Measurements from ENCODE around the gene IL36RN.

IL36RN gene

DNA sequence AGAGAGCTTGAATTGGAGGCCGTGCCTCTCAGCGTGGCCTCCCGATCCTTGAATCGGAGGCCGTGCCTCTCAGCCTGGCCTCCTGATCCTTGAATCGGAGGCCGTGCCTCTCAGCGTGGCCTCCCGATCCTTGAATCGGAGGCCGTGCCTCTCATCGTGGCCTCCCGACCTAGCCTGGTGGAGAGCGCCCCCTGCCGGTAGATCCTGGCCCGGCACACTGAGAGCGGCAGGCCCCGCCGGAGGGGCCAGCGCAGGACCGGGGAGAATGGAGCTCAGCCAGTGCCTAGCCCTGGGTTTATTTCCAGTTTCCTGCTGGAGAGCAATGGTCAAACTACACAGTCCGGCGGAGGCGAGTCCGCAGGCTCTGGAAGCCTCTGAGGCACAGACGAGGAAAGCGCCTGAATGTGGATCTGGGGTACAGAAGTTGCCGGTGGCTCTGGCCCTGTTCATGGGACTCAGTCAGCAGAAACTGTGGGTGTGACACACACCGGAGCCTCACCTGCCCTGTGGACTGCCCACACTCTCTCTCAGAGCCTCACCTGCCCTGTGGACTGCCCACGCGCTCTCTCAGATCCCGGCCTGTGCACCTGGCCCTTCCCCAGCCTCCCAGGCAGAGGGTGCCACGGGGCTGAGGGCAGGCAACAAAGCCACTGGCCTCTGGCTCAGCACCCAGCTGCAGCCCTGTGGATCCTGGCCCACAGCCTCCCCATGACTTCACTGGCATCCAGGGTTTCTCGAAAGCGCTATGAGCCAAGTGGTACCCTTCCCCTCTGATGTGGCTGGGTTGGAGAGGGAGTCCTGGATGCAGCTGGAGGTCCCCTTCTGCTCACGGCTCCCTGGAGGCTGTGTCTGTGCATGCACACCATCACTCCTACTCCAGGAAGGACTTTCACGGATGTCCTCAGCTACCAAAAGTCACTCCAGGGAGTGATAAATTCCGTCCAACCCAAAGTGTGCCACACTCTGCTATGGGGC lies 7.8 kb upstream of the IL36RN start:
- DNase-seq (ENCODE audit: low read depth): no peak

- no peak for DNase-seq (ENCODE audit: low read depth)
These were observed 6.5 kb upstream of the IL36RN start, which contains the start of gene IL36B for GRCh38 chr2:113052396-113052917. TSS of gene IL36B (minus strand) at chr2:113052867.

- no peak for DNase-seq (ENCODE audit: low read depth)
These were observed 5.3 kb upstream of the IL36RN start for GRCh38 chr2:113053666-113054065.

GRCh38 chr2:113054066-113054465 lies 4.9 kb upstream of the IL36RN start:
- DNase-seq (ENCODE audit: low read depth): no peak

DNA sequence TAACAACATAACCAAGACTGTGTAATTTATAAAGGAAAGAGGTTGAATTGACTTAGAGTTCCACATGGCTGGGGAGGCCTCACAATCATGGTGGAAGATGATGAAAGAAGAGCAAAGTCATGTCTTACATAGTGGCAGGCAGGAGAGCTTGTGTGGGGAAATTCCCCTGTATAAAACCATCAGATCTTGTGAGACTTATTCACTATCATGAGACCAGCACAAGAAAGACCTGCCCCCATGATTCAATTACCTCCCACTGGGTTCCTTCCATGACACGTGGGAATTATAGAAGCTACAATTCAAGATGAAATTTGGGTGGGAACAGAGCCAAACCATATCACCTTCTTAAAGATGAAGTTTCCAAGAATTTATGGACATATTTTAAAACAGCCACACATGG lies 2.5 kb upstream of the IL36RN start:
- DNase-seq (ENCODE audit: low read depth): no peak

- no peak for DNase-seq (ENCODE audit: low read depth)
These were observed 1.9 kb upstream of the IL36RN start for GRCh38 chr2:113057117-113057516.

DNA sequence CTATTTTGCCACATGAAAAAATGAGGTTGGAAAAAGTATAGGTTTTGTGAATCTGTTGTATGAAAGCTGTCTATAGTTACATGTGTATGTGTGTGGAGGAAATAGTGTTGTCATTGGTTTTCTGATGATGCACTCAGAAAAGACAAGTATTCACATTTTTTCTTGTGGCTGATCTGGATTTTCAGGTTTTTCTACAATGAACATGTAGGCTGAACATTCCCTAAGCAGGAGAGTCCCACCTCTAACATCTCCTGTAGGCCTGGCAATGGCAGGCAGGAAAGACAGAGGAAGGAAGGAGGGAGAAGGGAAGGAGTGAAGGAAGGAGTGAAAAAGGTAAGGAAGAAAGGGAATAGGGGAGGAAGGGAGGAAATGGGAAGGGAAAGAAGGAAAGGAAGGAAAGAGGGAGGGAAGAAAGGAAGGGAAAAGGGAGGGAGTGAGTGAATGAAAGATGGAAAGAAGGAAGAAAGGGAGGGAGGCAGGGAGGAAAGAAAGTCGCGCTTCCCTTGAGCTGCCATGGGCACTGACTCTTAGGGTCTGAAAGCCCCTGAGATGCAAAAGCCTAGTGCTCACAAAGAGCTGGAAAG lies 495 bp upstream of the IL36RN start:
- no peak for DNase-seq (ENCODE audit: low read depth)

DNA sequence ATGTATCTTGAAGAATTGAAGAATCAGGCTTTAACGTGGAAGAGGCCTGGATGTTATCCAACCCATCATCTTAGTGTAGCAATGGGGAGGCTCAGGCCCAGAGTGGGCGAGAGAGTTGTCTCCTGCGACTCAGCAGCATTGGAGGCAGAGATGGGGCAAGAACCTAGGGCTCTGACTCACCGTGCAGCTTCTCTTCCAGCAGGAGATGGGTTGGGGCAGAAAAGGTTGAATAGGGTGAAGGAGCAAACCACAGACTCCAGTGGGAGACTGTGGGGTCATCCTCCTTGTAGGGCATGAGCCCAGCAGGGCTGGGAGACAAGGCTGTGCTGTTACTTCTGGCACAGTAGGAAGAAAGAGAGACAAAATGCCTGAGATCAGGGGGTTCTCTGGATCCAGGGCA lies 1.4 kb downstream of the IL36RN start:
- no peak for DNase-seq (ENCODE audit: low read depth)

DNA sequence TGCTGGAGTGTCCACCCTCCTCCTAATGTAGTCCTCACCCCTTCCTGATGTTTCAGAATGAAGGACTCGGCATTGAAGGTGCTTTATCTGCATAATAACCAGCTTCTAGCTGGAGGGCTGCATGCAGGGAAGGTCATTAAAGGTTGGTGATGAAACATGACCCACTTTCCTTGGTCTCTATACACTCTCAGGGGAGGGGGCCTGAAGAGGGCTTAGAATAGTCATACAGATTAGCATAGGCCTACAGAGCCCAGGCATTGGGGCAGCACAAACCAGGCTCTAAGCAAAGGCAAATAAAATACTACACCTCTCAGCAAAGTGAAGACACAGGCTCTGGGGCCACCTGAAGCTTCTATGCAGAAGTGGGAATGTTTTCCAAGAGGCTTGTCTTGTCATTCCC lies 1.8 kb downstream of the IL36RN start:
- no peak for DNase-seq (ENCODE audit: low read depth)

DNA sequence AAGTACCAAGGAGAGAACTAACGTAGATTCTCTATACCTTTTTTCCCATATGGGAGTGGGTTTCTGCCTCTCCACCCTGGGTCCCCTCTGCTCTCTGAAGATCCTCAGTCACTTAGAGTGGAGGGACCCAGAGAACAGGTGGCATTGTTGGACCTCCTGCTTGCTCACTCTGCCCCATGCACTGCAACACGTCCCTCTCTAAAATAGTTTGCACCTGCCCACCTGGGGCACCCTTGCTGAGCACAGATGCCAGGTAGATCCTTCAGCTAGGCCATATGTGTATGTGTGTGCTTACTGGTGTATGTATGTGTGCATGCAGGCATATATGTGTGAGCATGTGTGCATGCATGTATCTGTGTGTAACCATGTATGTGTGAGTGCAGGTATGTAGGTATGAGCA lies 2.2 kb downstream of the IL36RN start:
- DNase-seq (ENCODE audit: low read depth): no peak

- no peak for DNase-seq (ENCODE audit: low read depth)
These were observed 3.1 kb downstream of the IL36RN start for GRCh38 chr2:113061896-113062770.

DNA sequence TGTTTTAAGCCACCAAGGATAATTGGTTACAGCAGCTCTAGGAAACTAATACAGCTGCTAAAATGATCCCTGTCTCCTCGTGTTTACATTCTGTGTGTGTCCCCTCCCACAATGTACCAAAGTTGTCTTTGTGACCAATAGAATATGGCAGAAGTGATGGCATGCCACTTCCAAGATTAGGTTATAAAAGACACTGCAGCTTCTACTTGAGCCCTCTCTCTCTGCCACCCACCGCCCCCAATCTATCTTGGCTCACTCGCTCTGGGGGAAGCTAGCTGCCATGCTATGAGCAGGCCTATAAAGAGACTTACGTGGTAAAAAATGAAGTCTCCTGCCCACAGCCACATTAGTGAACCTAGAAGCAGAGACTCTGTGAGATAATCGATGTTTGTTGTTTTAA lies 5.3 kb downstream of the IL36RN start:
- DNase-seq (ENCODE audit: low read depth): no peak

GRCh38 chr2:113064898-113065297 lies 5.9 kb downstream of the IL36RN start:
- DNase-seq (ENCODE audit: low read depth): no peak

- no peak for DNase-seq (ENCODE audit: low read depth)
These were observed 8.7 kb downstream of the IL36RN start, which contains the start of gene IL1F10 for GRCh38 chr2:113067681-113068080. TSS of gene IL1F10 (plus strand) at chr2:113067970. CDS start at chr2:113072739, 4,769 bp downstream.

- DNase-seq (ENCODE audit: low read depth): no peak
These were observed 9.3 kb downstream of the IL36RN start for GRCh38 chr2:113068249-113068648.

DNA sequence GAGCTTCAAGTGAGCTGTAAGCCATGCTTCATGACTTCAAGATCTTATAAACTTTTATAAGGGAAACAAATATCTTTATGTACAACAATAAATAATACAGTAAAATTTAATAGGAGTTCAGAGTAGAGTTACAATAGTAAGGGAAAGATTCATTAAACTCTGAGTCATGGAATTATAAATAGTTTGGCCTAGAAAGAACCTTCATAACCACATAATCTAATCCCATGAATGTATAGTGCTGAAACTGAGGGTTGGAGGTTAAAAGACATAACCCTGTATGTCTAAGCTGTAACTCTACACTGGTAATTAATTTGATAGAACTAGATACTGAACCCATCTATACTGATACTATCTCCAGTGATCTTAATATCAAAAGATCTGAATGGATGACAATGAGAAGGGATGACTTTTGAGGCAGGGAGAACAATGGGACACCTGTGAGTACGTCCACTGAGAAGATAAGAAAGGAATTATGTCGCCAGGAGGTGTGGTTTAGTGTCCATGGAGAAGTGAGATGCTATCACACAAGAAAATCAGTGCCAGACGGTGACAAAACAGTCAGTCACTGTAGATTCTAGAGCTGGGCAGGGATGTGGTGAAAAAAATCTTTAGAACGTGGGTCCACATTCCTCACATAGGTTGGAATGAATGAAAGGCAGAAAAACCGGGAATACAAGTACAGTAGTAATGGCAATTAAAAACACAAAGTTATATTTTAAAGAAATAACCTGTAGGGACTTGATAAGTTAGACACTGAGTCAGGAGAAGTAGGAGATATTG lies 9.9 kb downstream of the IL36RN start:
- no peak for DNase-seq (ENCODE audit: low read depth)

DNA sequence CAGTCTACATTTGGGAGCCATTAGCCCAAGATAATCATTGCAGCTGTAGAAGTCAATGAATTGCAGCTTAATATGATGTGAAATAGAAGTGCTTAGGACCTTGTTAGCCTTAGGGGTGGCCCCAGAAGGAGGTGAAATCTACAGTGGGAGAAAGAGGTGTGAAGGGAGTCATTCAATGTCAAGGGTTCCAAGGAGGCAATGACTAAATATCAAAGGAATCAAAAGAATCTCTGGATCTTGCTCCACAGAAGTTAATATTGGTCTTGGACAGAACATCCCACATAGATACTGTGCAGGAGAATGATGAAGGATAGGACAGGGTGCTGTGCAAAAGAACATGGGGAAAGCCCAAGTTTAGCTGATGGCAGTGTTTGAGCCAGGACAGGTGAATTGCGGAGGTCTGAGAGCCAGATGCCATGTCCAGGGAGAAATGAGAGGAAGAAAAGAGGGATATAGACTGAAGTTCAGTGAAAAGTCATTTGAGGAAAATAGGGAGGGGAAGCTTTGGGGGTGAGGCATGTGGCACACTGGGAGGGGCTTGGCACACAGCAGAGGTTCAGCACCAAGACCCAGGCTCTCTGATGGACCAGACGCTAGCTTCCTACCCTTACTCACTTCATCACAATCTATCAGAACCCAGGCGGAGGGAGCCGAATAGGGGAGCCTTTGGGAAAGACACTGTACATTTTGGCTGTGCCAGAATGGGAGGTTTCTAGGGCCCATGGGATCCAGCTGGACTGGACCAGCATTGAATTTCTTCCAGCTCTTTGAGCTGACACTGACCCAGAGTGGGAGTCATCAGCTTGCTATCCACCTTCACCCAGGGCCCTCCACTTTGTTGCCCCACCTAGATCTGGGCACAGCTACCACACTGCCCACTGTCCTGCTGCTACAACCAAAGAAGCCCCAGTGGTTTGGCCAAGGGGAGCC lies 10.9 kb downstream of the IL36RN start:
- DNase-seq (ENCODE audit: low read depth): no peak

- no peak for DNase-seq (ENCODE audit: low read depth)
These were observed 11.6 kb downstream of the IL36RN start for GRCh38 chr2:113070606-113070975.

DNA sequence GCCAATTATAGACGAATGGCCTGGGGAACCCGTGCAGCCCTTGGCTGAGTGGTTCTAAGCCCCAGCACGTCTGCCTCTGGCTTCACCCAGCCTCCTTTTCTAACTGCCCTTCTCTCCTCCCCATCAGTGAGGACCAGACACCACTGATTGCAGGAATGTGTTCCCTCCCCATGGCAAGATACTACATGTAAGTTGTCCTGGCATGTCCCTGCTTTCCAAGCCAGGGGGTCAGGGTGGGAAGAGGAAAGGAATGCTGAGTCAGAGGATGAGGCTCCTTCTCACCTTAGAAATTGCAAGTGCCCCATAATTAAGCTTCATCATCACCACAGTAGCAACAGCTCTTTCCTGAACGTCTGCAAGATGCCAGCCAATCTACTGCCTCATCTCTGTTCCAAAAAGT lies 13.6 kb downstream of the IL36RN start:
- no peak for DNase-seq (ENCODE audit: low read depth)

DNA sequence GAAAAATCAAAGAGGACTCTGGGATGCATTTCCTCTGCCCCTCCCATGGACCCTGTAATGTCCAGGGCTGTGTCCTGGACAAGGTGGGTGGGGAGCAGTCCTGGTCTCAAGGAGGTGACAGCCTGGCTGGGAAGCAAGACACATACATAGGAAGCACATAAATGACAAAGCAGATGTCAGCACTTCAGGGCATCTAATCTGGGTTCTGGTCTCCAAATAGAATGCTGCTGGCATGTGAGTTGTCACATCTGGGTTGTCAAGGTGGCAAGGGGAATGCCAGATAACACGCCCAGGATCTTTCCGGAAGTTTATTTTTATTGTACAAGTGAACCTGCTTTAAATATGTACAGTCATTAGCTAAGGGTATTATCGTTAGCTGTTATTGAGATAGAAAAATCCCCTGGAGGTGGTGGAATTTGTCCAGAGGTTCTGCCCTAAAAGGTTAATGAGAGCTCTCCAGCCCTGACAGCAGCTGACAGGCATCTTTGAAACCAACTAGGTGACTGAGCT lies 14.4 kb downstream of the IL36RN start:
- no peak for DNase-seq (ENCODE audit: low read depth)
